Cardiac muscle cell (in vitro differentiated cells and primary cell): ENCODE measurements around the gene SALL1. TPM values are rescaled to one million over a fixed set of nuclear protein-coding genes. Genes with fewer than 3 reads are reported as not detected.

Experiments
- DNase-seq, 2 donors: peaks; one replicate each; pipeline versions ENCODE4 v3.0.0 to v3.0.0-alpha.2; 2010 to 2017; ENCODE audit warnings: low read depth in 1 of 2, low spot score in 1 of 2
- H3K27ac ChIP-seq: fragments of 200-600 bp; sonication (generic); 2 replicates; pipeline ENCODE4 v1.5.1; 2016
- H3K27me3 ChIP-seq: fragments of 200-600 bp; sonication (generic); 2 replicates; pipeline ENCODE4 v1.6.0; 2016; ENCODE audit warnings: control low read depth
- H3K36me3 ChIP-seq: fragments of 200-600 bp; sonication (generic); 2 replicates; pipeline ENCODE4 v1.5.1; 2016; ENCODE audit warnings: control low read depth
- H3K4me1 ChIP-seq: fragments of 200-600 bp; sonication (generic); 2 replicates; pipeline ENCODE4 v1.8.1; 2017; ENCODE audit warnings: low read depth, mild to moderate bottlenecking, mixed run types
- H3K4me3 ChIP-seq: fragments of 200-600 bp; sonication (generic); 2 replicates; pipeline ENCODE4 v1.5.1; 2016; ENCODE audit warnings: mild to moderate bottlenecking
- H3K9me3 ChIP-seq: fragments of 200-600 bp; sonication (generic); 2 replicates; pipeline ENCODE4 v1.5.1; 2017; ENCODE audit warnings: low read depth, mild to moderate bottlenecking, control low read depth
- CTCF ChIP-seq: IDR thresholded peaks from 2 replicates; pipeline ENCODE4 v1.5.1; 2012; ENCODE audit warnings: low read depth, mild to moderate bottlenecking, low read length
- polyA plus RNA-seq: library from polyadenylated mRNA; unstranded; fragments of >200 nt; fragmentation: Nextera tagmentation; extraction: Ambion mirVana; gene quantifications from 2 replicates; pipeline ENCODE4 v1.2.1, GENCODE V29; 2016
- total RNA-seq: library from RNA; depleted of rRNA; stranded (reverse); fragments of >200 nt; gene quantifications from 2 replicates; pipeline ENCODE4 v1.2.3, GENCODE V29; 2016

SALL1 gene
- total and polyA plus RNA-seq, 2 experiments from 2014 or later: 4.2 to 16.7 TPM

GRCh38 chr16:51140112-51140511 lies 11.0 kb downstream of the SALL1 start:
- no peak for DNase-seq
- H3K4me3 ChIP-seq: no peak overlapping the region
- no peaks in the 10 kb centered on the region for H3K27me3 ChIP-seq
- TF ChIP-seq CTCF: no peak
- H3K9me3 ChIP-seq: no peaks in the 10 kb centered on the region
- peaks cover 28% of the 10 kb centered on the region for H3K4me1 ChIP-seq
- H3K27ac ChIP-seq: no peak overlapping the region
- peaks cover 34% of the 10 kb centered on the region for H3K36me3 ChIP-seq

- TF ChIP-seq CTCF: no peak
- H3K4me1 ChIP-seq: peaks cover 23% of the 10 kb centered on the region
- H3K27me3 ChIP-seq: no peaks in the 10 kb centered on the region
- no peaks in the 10 kb centered on the region for H3K9me3 ChIP-seq
- peaks cover 34% of the 10 kb centered on the region for H3K36me3 ChIP-seq
- H3K27ac ChIP-seq: no peak overlapping the region
- DNase-seq: no peak
- no peak overlapping the region for H3K4me3 ChIP-seq
Observed at GRCh38 chr16:51139568-51139967, 11.5 kb downstream of the SALL1 start.

DNA sequence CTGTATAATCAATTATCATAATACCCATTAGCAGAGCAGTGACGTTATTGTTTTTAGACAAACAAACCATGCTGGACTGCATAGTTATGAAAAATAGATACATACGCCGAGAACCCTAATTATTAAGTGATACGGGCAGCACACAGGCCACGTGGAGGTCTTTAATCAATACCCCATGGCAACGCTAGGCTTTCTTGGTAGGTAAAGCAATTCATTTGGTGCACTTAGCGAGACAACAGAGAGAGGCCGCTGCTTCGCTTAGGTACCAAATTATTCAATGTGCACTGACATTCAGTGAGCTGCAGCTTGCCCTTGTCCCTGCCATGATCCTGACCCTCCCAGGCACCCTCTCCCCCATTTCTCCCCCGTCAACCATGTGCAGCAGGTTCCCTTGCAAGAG lies 12.9 kb downstream of the SALL1 start:
- Histone ChIP-seq H3K9me3 (no peaks in the 10 kb centered on the region), H3K4me1 (peaks cover 16% of the 10 kb centered on the region), H3K36me3 (peaks cover 34% of the 10 kb centered on the region), H3K27me3 (no peaks in the 10 kb centered on the region), H3K27ac (no peak overlapping the region), H3K4me3 (no peak overlapping the region)
- DNase-seq: no peak
- TF ChIP-seq CTCF: no peak

DNA sequence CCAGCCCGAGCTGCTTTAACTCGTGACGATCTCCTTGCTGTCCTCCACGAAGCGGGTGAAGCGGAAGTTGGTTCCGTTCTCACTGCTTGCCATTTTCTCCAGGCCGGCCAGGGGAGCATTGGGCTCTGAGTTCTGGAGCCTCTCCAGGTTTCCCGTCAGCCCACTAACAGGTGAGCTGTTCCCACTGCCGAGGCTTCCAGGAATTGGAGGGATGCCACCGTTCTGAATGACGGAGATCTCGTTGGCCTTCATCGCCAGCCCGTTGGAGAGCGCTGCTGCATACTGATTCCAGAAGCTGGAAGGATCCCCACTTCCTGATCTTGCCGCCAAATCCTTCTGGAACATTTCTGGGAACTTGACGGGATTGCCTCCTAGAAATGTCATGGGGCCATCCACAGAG lies 14.0 kb downstream of the SALL1 start:
- H3K9me3 ChIP-seq: no peaks in the 10 kb centered on the region
- H3K36me3 ChIP-seq: peaks cover 34% of the 10 kb centered on the region
- no peak for DNase-seq
- no peaks in the 10 kb centered on the region for H3K27me3 ChIP-seq
- H3K4me1 ChIP-seq: peaks cover 9% of the 10 kb centered on the region
- no peak overlapping the region for H3K4me3 ChIP-seq
- TF ChIP-seq CTCF: no peak
- no peak overlapping the region for H3K27ac ChIP-seq

GRCh38 chr16:51134876-51135275 lies 16.2 kb downstream of the SALL1 start:
- no peak overlapping the region for H3K27ac ChIP-seq
- no peaks in the 10 kb centered on the region for H3K9me3 ChIP-seq
- H3K4me1 ChIP-seq: peaks cover 9% of the 10 kb centered on the region
- H3K36me3 ChIP-seq: peaks cover 22% of the 10 kb centered on the region
- H3K27me3 ChIP-seq: no peaks in the 10 kb centered on the region
- DNase-seq: no peak
- H3K4me3 ChIP-seq: no peak overlapping the region
- no peak for TF ChIP-seq CTCF
